Fibroblast of lung (primary cell): ENCODE measurements around the gene FILIP1L. TPM values are rescaled to one million over a fixed set of nuclear protein-coding genes. Genes with fewer than 3 reads are reported as not detected.

Experiments used
- DNase-seq, 2 donors: peaks; one replicate each; pipeline versions ENCODE4 v3.0.0 to v3.0.0-alpha.2; 2010; ENCODE audit warnings: low read depth in 2 of 2
- H2AFZ ChIP-seq: 2 replicates; pipeline ENCODE4 v1.5.1; 2012; ENCODE audit warnings: low read length, control low read depth, inconsistent platforms
- H3K27ac ChIP-seq: 2 replicates; pipeline ENCODE4 v1.5.1; 2011; ENCODE audit warnings: low read length, control low read depth; ENCODE audit not compliant: insufficient read depth
- H3K27me3 ChIP-seq: 2 replicates; pipeline ENCODE4 v1.5.1; 2011; ENCODE audit warnings: mild to moderate bottlenecking, low read length; ENCODE audit not compliant: control insufficient read depth, insufficient read depth
- H3K36me3 ChIP-seq: 2 replicates; pipeline ENCODE4 v1.5.1; 2011; ENCODE audit warnings: low read length; ENCODE audit not compliant: control insufficient read depth, insufficient read depth
- H3K4me1 ChIP-seq: 2 replicates; pipeline ENCODE4 v1.5.1; 2011; ENCODE audit warnings: low read length; ENCODE audit not compliant: control insufficient read depth, insufficient read depth; ENCODE audit errors: extremely low read depth
- H3K4me2 ChIP-seq: 2 replicates; pipeline ENCODE4 v1.5.1; 2011; ENCODE audit warnings: low read length, control low read depth; ENCODE audit not compliant: insufficient read depth; ENCODE audit errors: extremely low read depth
- H3K4me3 ChIP-seq, 4 experiments: fragments of 200-600 bp in 1 of 4; sonication (generic) in 1 of 4; replicated peaks in 1 of 4; 2 replicates each; pipeline ENCODE4 v1.5.1; 2011 to 2016; ENCODE audit warnings: low read length in 4 of 4, low read depth in 3 of 4, mild to moderate bottlenecking in 3 of 4, control low read depth in 2 of 4, inconsistent platforms in 1 of 4, mixed read lengths in 1 of 4; ENCODE audit not compliant: insufficient read depth in 1 of 4; ENCODE audit errors: control extremely low read depth in 1 of 4
- H3K79me2 ChIP-seq: 2 replicates; pipeline ENCODE4 v1.5.1; 2012; ENCODE audit warnings: mild to moderate bottlenecking, low read length, inconsistent platforms; ENCODE audit not compliant: control insufficient read depth, insufficient read depth
- H3K9ac ChIP-seq: 2 replicates; pipeline ENCODE4 v1.5.1; 2011; ENCODE audit warnings: mild to moderate bottlenecking, low read length, control low read depth; ENCODE audit not compliant: insufficient read depth
- H3K9me3 ChIP-seq: 2 replicates; pipeline ENCODE4 v1.5.1; 2012; ENCODE audit warnings: low read depth, low read length; ENCODE audit not compliant: control insufficient read depth, insufficient read depth
- H4K20me1 ChIP-seq: 2 replicates; pipeline ENCODE4 v1.5.1; 2011; ENCODE audit warnings: low read length; ENCODE audit not compliant: control insufficient read depth, insufficient read depth; ENCODE audit errors: extremely low read depth
- EZH2 ChIP-seq: IDR thresholded peaks from 2 replicates; pipeline ENCODE4 v1.5.1; 2012; ENCODE audit warnings: low read length, control low read depth, mild to moderate bottlenecking; ENCODE audit errors: missing control alignments
- polyA plus RNA-seq, 2 donors: library from polyadenylated mRNA; depleted of rRNA in 1 of 2; stranded (reverse) in 1 of 2; unstranded in 1 of 2; fragments of >200 nt; gene quantifications; 2 replicates each; pipeline ENCODE4 v1.2.1, GENCODE V29; 2011 to 2012; ENCODE audit warnings: missing spikeins in 1 of 2
- total RNA-seq: library from RNA; depleted of rRNA; stranded (reverse); fragments of >200 nt; gene quantifications from 2 replicates; pipeline ENCODE4 v1.2.1, GENCODE V29; 2014
- TF ChIP-seq, protein P1 (sequence below), 2 donors: IDR thresholded peaks in 1 of 2; conservative IDR thresholded peaks in 1 of 2; 1 replicate in 1 of 2; 2 replicates in 1 of 2; pipeline ENCODE4 v1.5.1; 2011 to 2012; ENCODE audit warnings: low read length in 2 of 2, control low read depth in 1 of 2, inconsistent platforms in 1 of 2, low read depth in 1 of 2, mild to moderate bottlenecking in 1 of 2

The FILIP1L gene
- total and polyA plus RNA-seq, 2 donors (not counting 1 experiment from before 2014, with no cell fraction given), result 92.8 to 126 TPM

DNA sequence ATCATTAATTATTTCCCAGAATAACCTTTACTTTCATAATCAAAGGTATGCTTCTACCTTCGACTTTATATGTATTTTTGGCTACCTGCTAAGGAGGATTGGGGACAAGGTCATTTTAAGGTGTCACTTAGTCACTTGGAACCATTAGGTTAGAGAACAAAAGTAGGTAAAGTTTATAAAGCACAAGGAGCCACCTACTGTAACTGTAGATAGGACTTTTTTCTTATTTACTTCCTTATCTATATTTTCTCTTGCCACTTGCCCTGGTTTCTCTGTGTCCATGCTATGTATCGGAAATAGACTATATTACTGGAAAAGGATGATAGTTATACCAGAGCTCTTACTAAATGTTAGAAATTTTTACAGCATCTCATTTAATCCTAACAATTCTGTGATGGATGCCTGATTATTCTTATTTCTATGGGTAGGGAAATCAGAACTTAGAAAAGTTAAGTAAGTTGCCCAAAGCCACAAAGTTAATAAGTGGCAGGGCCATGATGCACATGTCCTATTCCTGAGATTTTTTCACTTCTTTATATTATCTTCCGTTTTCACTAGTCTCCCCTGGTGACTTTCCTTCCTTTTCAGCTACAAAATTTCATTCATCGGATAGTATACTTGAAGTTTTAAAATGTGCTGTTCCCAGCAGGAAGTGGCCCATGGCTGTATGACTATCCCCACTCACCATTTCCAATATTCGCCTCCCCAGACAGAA, 164.2 kb downstream of the FILIP1L start:
- Histone ChIP-seq H2AFZ (no peak overlapping the region), H3K9me3 (no peaks in the 10 kb centered on the region), H3K4me1 (peaks cover 5% of the 10 kb centered on the region), H3K27ac (no peak overlapping the region), H3K36me3 (no peaks in the 10 kb centered on the region), H3K27me3 (no peaks in the 10 kb centered on the region), H3K79me2 (no peaks in the 10 kb centered on the region), H4K20me1 (no peaks in the 10 kb centered on the region), H3K4me2 (no peak overlapping the region), H3K4me3 (no peak overlapping the region), H3K9ac (no peak overlapping the region)
- no peak for TF ChIP-seq EZH2
- TF ChIP-seq, protein P1, sequence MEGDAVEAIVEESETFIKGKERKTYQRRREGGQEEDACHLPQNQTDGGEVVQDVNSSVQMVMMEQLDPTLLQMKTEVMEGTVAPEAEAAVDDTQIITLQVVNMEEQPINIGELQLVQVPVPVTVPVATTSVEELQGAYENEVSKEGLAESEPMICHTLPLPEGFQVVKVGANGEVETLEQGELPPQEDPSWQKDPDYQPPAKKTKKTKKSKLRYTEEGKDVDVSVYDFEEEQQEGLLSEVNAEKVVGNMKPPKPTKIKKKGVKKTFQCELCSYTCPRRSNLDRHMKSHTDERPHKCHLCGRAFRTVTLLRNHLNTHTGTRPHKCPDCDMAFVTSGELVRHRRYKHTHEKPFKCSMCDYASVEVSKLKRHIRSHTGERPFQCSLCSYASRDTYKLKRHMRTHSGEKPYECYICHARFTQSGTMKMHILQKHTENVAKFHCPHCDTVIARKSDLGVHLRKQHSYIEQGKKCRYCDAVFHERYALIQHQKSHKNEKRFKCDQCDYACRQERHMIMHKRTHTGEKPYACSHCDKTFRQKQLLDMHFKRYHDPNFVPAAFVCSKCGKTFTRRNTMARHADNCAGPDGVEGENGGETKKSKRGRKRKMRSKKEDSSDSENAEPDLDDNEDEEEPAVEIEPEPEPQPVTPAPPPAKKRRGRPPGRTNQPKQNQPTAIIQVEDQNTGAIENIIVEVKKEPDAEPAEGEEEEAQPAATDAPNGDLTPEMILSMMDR (conservative IDR thresholded peaks at IDR 0.05 in 1 of 2, IDR thresholded peaks at IDR 0.05 in 1 of 2; ENCODE audit: low read depth in 1 of 2, low read length in 2 of 2), result no peak
- DNase-seq, result no peak

GRCh38 chr3:99948467-99949089, 165.7 kb downstream of the FILIP1L start:
- Histone ChIP-seq H2AFZ (no peak overlapping the region), H3K4me3 (no peak overlapping the region), H4K20me1 (no peaks in the 10 kb centered on the region), H3K79me2 (no peaks in the 10 kb centered on the region), H3K9ac (no peak overlapping the region), H3K36me3 (no peaks in the 10 kb centered on the region), H3K9me3 (no peaks in the 10 kb centered on the region), H3K27ac (no peak overlapping the region), H3K4me2 (no peak overlapping the region), H3K4me1 (peaks cover 5% of the 10 kb centered on the region), H3K27me3 (no peaks in the 10 kb centered on the region)
- DNase-seq, result no peak
- no peak for TF ChIP-seq EZH2
- TF ChIP-seq, protein P1 (conservative IDR thresholded peaks at IDR 0.05 in 1 of 2, IDR thresholded peaks at IDR 0.05 in 1 of 2; ENCODE audit: low read depth in 1 of 2, low read length in 2 of 2), result no peak

DNA sequence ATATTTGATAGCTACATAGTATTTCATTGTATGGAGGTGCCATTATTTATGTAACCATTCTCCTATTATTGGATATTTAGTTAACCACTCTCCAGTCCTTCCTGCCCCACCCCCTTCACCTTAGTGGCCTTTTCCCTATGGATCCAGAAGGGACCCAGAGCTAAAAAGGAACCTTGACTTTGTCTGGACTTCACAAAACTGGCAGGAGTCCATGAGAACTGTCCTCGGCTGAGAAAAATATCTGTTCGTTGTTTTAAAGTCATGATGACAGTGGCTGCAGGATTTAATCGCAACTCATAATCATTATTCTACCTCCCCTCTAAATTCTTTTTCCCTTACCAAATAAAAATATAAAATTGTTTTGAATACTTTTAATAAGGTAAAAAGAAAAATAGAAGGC, 166.9 kb downstream of the FILIP1L start:
- H3K27ac ChIP-seq, result no peak overlapping the region
- no peak overlapping the region for H3K4me3 ChIP-seq
- no peak overlapping the region for H2AFZ ChIP-seq
- no peak for TF ChIP-seq EZH2
- TF ChIP-seq, protein P1 (conservative IDR thresholded peaks at IDR 0.05 in 1 of 2, IDR thresholded peaks at IDR 0.05 in 1 of 2; ENCODE audit: low read depth in 1 of 2, low read length in 2 of 2), result no peak
- no peak overlapping the region for H3K9ac ChIP-seq
- DNase-seq, result no peak
- H3K27me3 ChIP-seq, result no peaks in the 10 kb centered on the region
- H3K4me1 ChIP-seq, result peaks cover 5% of the 10 kb centered on the region
- H3K9me3 ChIP-seq, result no peaks in the 10 kb centered on the region
- no peaks in the 10 kb centered on the region for H3K79me2 ChIP-seq
- no peaks in the 10 kb centered on the region for H3K36me3 ChIP-seq
- no peaks in the 10 kb centered on the region for H4K20me1 ChIP-seq
- H3K4me2 ChIP-seq, result no peak overlapping the region
